Lung (tissue), 12 donors: Measurements from ENCODE around the gene CPT2. TPM values are rescaled to one million over a fixed set of nuclear protein-coding genes. Genes with fewer than 3 reads are reported as not detected.

ENCODE experiments used
- ATAC-seq: fragments of 200-7000 bp; cut with Tn5 transposase; one replicate; pipeline ENCODE4 v1.9.1; 2020; ENCODE audit warnings: moderate number of reproducible peaks; ENCODE audit not compliant: insufficient read depth, low FRiP score
- DNase-seq, 3 donors: peaks; one replicate each; pipeline ENCODE4 v3.0.0-alpha.2; 2013 to 2017
- H3K27ac ChIP-seq, 2 donors: one replicate each; pipeline ENCODE4 v1.5.1; 2013; ENCODE audit warnings: mild to moderate bottlenecking in 2 of 2, moderate library complexity in 2 of 2, control low read depth in 1 of 2, inconsistent platforms in 1 of 2, low read depth in 1 of 2, low read length in 1 of 2
- H3K27me3 ChIP-seq, 3 donors: one replicate each; pipeline ENCODE4 v1.5.1; 2013; ENCODE audit warnings: low read length in 2 of 3; ENCODE audit not compliant: control insufficient read depth in 3 of 3, insufficient read depth in 3 of 3
- H3K36me3 ChIP-seq, 4 donors: one replicate each; pipeline ENCODE4 v1.5.1; 2013; ENCODE audit warnings: low read length in 4 of 4, mild to moderate bottlenecking in 1 of 4, moderate library complexity in 1 of 4; ENCODE audit not compliant: control insufficient read depth in 4 of 4, insufficient read depth in 4 of 4
- H3K4me1 ChIP-seq, 5 donors: one replicate each; pipeline ENCODE4 v1.5.1; 2013; ENCODE audit warnings: low read length in 5 of 5, mild to moderate bottlenecking in 2 of 5, moderate library complexity in 1 of 5; ENCODE audit not compliant: control insufficient read depth in 5 of 5, insufficient read depth in 5 of 5
- H3K4me3 ChIP-seq: one replicate; pipeline ENCODE4 v1.5.1; 2013; ENCODE audit warnings: mild to moderate bottlenecking, control low read depth, moderate library complexity
- H3K9ac ChIP-seq, 2 donors: one replicate each; pipeline ENCODE4 v1.5.1; 2013; ENCODE audit warnings: low read length in 2 of 2, control low read depth in 1 of 2; ENCODE audit not compliant: insufficient read depth in 1 of 2
- H3K9me3 ChIP-seq, 4 donors: one replicate each; pipeline ENCODE4 v1.5.1; 2013; ENCODE audit warnings: low read length in 3 of 4, mild to moderate bottlenecking in 1 of 4, moderate library complexity in 1 of 4; ENCODE audit not compliant: control insufficient read depth in 4 of 4, insufficient read depth in 3 of 4
- CTCF ChIP-seq: IDR thresholded peaks from 2 replicates; pipeline ENCODE4 v1.5.1; 2012; ENCODE audit warnings: mild to moderate bottlenecking; ENCODE audit errors: control extremely low read depth, extremely low read depth
- WGBS, 2 donors: extraction: QIAGEN DNeasy Blood & Tissue Kit; methylation state at CpG; one replicate each; pipeline ENCODE4 v1.1.7; 2013; 5-methylcytosine and 5-hydroxymethylcytosine counted together
- polyA plus RNA-seq, 2 donors: library from polyadenylated mRNA; stranded (reverse); fragments of 200-250 nt; gene quantifications; one replicate each; pipeline ENCODE4 v1.2.1, GENCODE V29; 2013
- total RNA-seq, 2 donors: library from RNA; depleted of rRNA in 1 of 2; stranded (reverse); fragments of >200 nt in 1 of 2; gene quantifications; one replicate each; pipeline ENCODE4 v1.2.1, GENCODE V29; 2014 to 2021
- donor health status: control.
- donor health status: control.
- donor health status: Bipolar disorder and iron deficiency.
- donor health status: healthy.
- donor health status: DM: yes; HTN: yes; CAD: no.

The CPT2 gene
- total and polyA plus RNA-seq, 4 donors, result 11.5 to 26.4 (median 18.7) TPM

DNA sequence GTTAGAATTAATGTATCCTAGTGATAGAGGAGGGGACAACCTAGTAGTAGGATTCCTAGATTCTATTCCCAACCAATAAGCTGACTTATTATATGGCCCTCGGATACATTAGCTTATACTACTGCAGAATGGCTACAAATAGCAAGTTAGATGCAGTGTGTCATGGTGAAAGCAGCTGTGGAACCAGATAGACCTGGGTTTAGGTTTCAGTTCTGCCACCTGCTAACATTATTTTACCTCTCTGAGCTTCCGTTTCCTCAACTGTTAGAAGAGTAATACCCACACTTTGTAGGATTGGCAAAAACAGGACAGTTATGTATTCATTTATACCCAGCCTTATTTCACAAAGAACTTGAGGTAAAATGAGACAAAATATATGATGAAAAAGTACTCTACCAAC, 63.3 kb downstream of the CPT2 start:
- no peak for TF ChIP-seq CTCF
- peaks cover 0 to 13% (median 3%) of the 10 kb centered on the region in 4 donors for H3K36me3 ChIP-seq
- H3K4me1 ChIP-seq, result peaks cover 0 to 8% (median 0%) of the 10 kb centered on the region in 5 donors
- WGBS, 2 donors, result 97% methylated on average over 2 of the region's 2 CpGs
- no peak for ATAC-seq
- no peak overlapping the region for H3K27ac ChIP-seq
- no peak for DNase-seq
- H3K9ac ChIP-seq, result no peak overlapping the region
- H3K9me3 ChIP-seq, result no peaks in the 10 kb centered on the region
- H3K4me3 ChIP-seq, result no peak overlapping the region
- no peaks in the 10 kb centered on the region for H3K27me3 ChIP-seq

- WGBS, 2 donors, result 88 to 92% methylated on average over 4 of the region's 4 CpGs
Measured at GRCh38 chr1:53260631-53261247, 64.1 kb downstream of the CPT2 start.

GRCh38 chr1:53262000-53262399, 65.4 kb downstream of the CPT2 start:
- WGBS, 2 donors, result 94 to 98% methylated on average over 3 of the region's 3 CpGs
- H3K27me3 ChIP-seq, result no peaks in the 10 kb centered on the region
- no peak overlapping the region for H3K4me3 ChIP-seq
- H3K9me3 ChIP-seq, result no peaks in the 10 kb centered on the region
- peaks cover 0 to 4% (median 0%) of the 10 kb centered on the region in 5 donors for H3K4me1 ChIP-seq
- ATAC-seq (no peak), DNase-seq (no peak)
- peaks cover 0 to 11% (median 3%) of the 10 kb centered on the region in 4 donors for H3K36me3 ChIP-seq
- TF ChIP-seq CTCF, result no peak
- H3K27ac ChIP-seq, result no peak overlapping the region
- no peak overlapping the region for H3K9ac ChIP-seq

More at GRCh38 chr1:53260631-53261247, 64.1 kb downstream of the CPT2 start:
- no peaks in the 10 kb centered on the region for H3K27me3 ChIP-seq
- DNase-seq, result no peak
- H3K4me1 ChIP-seq, result peaks cover 0 to 8% (median 0%) of the 10 kb centered on the region in 5 donors
- peaks cover 0 to 13% (median 3%) of the 10 kb centered on the region in 4 donors for H3K36me3 ChIP-seq
- TF ChIP-seq CTCF, result no peak
- no peak overlapping the region for H3K9ac ChIP-seq
- no peak overlapping the region for H3K4me3 ChIP-seq
- H3K9me3 ChIP-seq, result no peaks in the 10 kb centered on the region
- no peak overlapping the region for H3K27ac ChIP-seq
- ATAC-seq, result no peak

Other genes starting within 250 kb of the CPT2 start
- gene PODN, start 134.6 kb upstream of the CPT2 start, total RNA-seq, result 10 to 100 TPM; 12.9 to 40.9 TPM
- gene PODN, start 134.6 kb upstream of the CPT2 start, polyA plus RNA-seq, result 10 to 100 TPM; 16.4 to 27.0 TPM
- under 1 TPM; 0.14 to 0.61 TPM for gene SLC1A7, start 54.2 kb upstream of the CPT2 start, total RNA-seq
- gene SLC1A7, start 54.2 kb upstream of the CPT2 start, polyA plus RNA-seq, result under 1 TPM; 0.14 to 0.81 TPM
- 10 to 100 TPM; 39.1 to 52.3 TPM for gene CZIB, start 23.8 kb downstream of the CPT2 start, total RNA-seq
- gene CZIB, start 23.8 kb downstream of the CPT2 start, polyA plus RNA-seq, result 10 to 100 TPM; 53.6 to 86.5 TPM
- 10 to 100 TPM; 33.0 to 34.1 TPM for gene MAGOH, start 41.7 kb downstream of the CPT2 start, total RNA-seq
- 100 to 1,000 TPM in 1 of 2 donors, 10 to 100 TPM in 1; 83.0 to 141 TPM for gene MAGOH, start 41.7 kb downstream of the CPT2 start, polyA plus RNA-seq
- gene LRP8, start 131.2 kb downstream of the CPT2 start, total RNA-seq, result 10 to 100 TPM in 1 of 2 donors, 1 to 10 TPM in 1; 4.5 to 20.0 TPM
- 10 to 100 TPM in 1 of 2 donors, 1 to 10 TPM in 1; 2.6 to 14.7 TPM for gene LRP8, start 131.2 kb downstream of the CPT2 start, polyA plus RNA-seq